HG03460 (cell line): ENCODE measurements around the gene FAM81A.

Experiments used
- ATAC-seq: cut with Tn5 transposase; IDR thresholded peaks from one replicate; pipeline ENCODE4 v1.9.1; 2021; ENCODE audit not compliant: unreplicated experiment

The FAM81A gene

GRCh38 chr15:59571606-59572005 lies 133.6 kb downstream of the FAM81A start:
- ATAC-seq = no peak
